GM12892 (cell line): Measurements from ENCODE around the gene THBD.

Experiments used
- POLR2AphosphoS5 ChIP-seq: IDR thresholded peaks from 2 replicates; pipeline ENCODE4 v1.6.1; 2011; ENCODE audit warnings: low read depth, low read length, control low read depth
- TAF1 ChIP-seq: IDR thresholded peaks from 2 replicates; pipeline ENCODE4 v1.6.1; 2011; ENCODE audit warnings: low read depth, mild to moderate bottlenecking, control low read depth, low read length, borderline replicate concordance

GRCh38 chr20:23033918-23034317 is 15.6 kb downstream of the THBD start:
- TF ChIP-seq TAF1 (no peak), POLR2AphosphoS5 (no peak)
